Activated naive CD8-positive, alpha-beta T cell treated with anti-CD3 and anti-CD28 coated beads, Interleukin-2, amount 10 ng/mL, durations not matched to agents 7 days and 5 days (primary cell): Measurements from ENCODE around the gene TEX9. TPM values are rescaled to one million over a fixed set of nuclear protein-coding genes. Genes with fewer than 3 reads are reported as not detected.

ENCODE experiments used
- ATAC-seq: fragments of 150-1000 bp; cut with Tn5 transposase; one replicate; pipeline ENCODE4 v1.10.0; 2021; ENCODE audit warnings: low read depth, moderate library complexity
- POLR2A ChIA-PET: fragments of 350-600 bp; sonication (Branson Sonifier 250); formaldehyde crosslinking; loops from one replicate; lab custom pipeline; 2021; ENCODE audit warnings: antibody characterized with exemption; lab: Charles Lee
- DNase-seq: peaks from one replicate; pipeline ENCODE4 v3.0.0; 2021
- H3K27ac Mint-ChIP-seq: one replicate; pipeline ENCODE4 v1.8.0; 2022; ENCODE audit warnings: mild to moderate bottlenecking, mixed read lengths
- H3K27me3 Mint-ChIP-seq: one replicate; pipeline ENCODE4 v1.8.0; 2022; ENCODE audit warnings: mild to moderate bottlenecking, moderate library complexity, mixed read lengths
- H3K36me3 Mint-ChIP-seq: one replicate; pipeline ENCODE4 v1.8.0; 2021; ENCODE audit warnings: mild to moderate bottlenecking, mixed read lengths
- H3K4me1 Mint-ChIP-seq: one replicate; pipeline ENCODE4 v1.8.0; 2021; ENCODE audit warnings: mixed read lengths
- H3K4me3 Mint-ChIP-seq: one replicate; pipeline ENCODE4 v1.8.0; 2022; ENCODE audit warnings: mild to moderate bottlenecking, moderate library complexity, mixed read lengths
- H3K9me3 Mint-ChIP-seq: one replicate; pipeline ENCODE4 v1.8.0; 2021; ENCODE audit warnings: mixed read lengths
- total RNA-seq, 2 experiments: library from RNA; stranded (reverse); gene quantifications; one replicate each; pipeline ENCODE4 v1.2.3, GENCODE V29; 2021

Gene TEX9
- total RNA-seq, 2 experiments from 2014 or later = 1.3 to 1.4 TPM

DNA sequence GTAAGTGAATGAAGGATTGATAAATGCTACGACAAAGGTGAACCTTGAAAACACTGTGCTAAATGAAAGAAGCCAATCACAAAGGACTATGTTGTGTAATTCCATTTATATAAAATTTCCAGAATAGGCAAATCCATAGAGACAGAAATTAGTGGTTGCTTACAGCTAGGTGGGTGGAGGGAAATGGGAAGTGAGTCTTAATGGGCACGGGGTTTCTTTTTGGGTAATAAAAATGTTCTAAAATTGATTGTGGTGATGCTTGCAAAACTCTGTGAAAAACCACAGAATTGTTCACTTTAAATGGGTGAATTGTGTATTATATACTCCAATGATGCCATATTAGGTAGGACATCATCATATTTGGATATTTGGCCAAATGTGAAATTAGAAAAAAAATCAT, 20.9 kb upstream of the TEX9 start:
- no peak for DNase-seq
- Mint-ChIP-seq H3K9me3 (peaks cover 5% of the 10 kb centered on the region), H3K36me3 (no peaks in the 10 kb centered on the region), H3K4me1 (no peaks in the 10 kb centered on the region), H3K27ac (no peak overlapping the region), H3K4me3 (no peak overlapping the region), H3K27me3 (peaks cover 21% of the 10 kb centered on the region)
- no peak for ATAC-seq
- POLR2A ChIA-PET = no interaction called here

DNA sequence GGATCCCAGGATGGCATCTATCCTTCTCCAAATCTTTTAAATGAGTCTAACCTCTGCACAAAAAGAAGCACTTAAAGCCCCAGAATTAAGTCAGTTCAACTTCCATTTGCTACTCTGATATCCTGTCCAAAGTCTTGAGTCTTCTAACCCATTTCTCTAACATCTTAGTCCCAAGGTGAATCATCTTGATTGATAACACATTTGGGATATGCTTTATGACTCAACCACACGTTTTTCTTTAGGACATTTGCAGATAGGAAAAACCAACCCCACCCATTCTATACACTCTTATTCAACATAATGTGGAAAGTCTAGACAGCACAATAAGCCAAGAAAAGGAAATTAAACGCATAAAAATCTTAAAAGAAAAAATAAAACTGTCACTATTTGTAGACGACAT, 18.8 kb upstream of the TEX9 start:
- ATAC-seq = no peak

GRCh38 chr15:56349554-56349953, 15.7 kb upstream of the TEX9 start:
- DNase-seq (no peak), ATAC-seq (no peak)
- no peak overlapping the region for H3K4me3 Mint-ChIP-seq
- no peaks in the 10 kb centered on the region for H3K4me1 Mint-ChIP-seq
- peaks cover 1% of the 10 kb centered on the region for H3K9me3 Mint-ChIP-seq
- POLR2A ChIA-PET = no interaction called here
- H3K27ac Mint-ChIP-seq = no peak overlapping the region
- no peaks in the 10 kb centered on the region for H3K36me3 Mint-ChIP-seq
- H3K27me3 Mint-ChIP-seq = peaks cover 7% of the 10 kb centered on the region

More for the DNA sequence above, 18.8 kb upstream of the TEX9 start:
- no peaks in the 10 kb centered on the region for H3K36me3 Mint-ChIP-seq
- no peak overlapping the region for H3K4me3 Mint-ChIP-seq
- H3K4me1 Mint-ChIP-seq = no peaks in the 10 kb centered on the region
- H3K9me3 Mint-ChIP-seq = peaks cover 3% of the 10 kb centered on the region
- H3K27me3 Mint-ChIP-seq = peaks cover 21% of the 10 kb centered on the region
- no peak for DNase-seq
- POLR2A ChIA-PET = no interaction called here
- no peak overlapping the region for H3K27ac Mint-ChIP-seq

- H3K27ac Mint-ChIP-seq = no peak overlapping the region
- peaks cover 8% of the 10 kb centered on the region for H3K27me3 Mint-ChIP-seq
- peaks cover 1% of the 10 kb centered on the region for H3K9me3 Mint-ChIP-seq
- POLR2A ChIA-PET = no interaction called here
- DNase-seq (no peak), ATAC-seq (no peak)
- H3K4me1 Mint-ChIP-seq = no peaks in the 10 kb centered on the region
- H3K4me3 Mint-ChIP-seq = no peak overlapping the region
- no peaks in the 10 kb centered on the region for H3K36me3 Mint-ChIP-seq
Measured at GRCh38 chr15:56351353-56351752, 13.9 kb upstream of the TEX9 start.

- POLR2A ChIA-PET = no interaction called here
- no peak overlapping the region for H3K4me3 Mint-ChIP-seq
Measured at GRCh38 chr15:56351957-56352506, 13.2 kb upstream of the TEX9 start.

GRCh38 chr15:56353119-56353518, 12.1 kb upstream of the TEX9 start:
- Mint-ChIP-seq H3K27ac (no peak overlapping the region), H3K27me3 (peaks cover 9% of the 10 kb centered on the region), H3K4me3 (no peak overlapping the region), H3K9me3 (no peaks in the 10 kb centered on the region), H3K4me1 (no peaks in the 10 kb centered on the region), H3K36me3 (no peaks in the 10 kb centered on the region)
- DNase-seq = no peak
- POLR2A ChIA-PET = no interaction called here
- ATAC-seq = no peak

More at GRCh38 chr15:56351957-56352506, 13.2 kb upstream of the TEX9 start:
- H3K9me3 Mint-ChIP-seq = no peaks in the 10 kb centered on the region
- DNase-seq (no peak), ATAC-seq (no peak)
- peaks cover 10% of the 10 kb centered on the region for H3K27me3 Mint-ChIP-seq
- H3K27ac Mint-ChIP-seq = no peak overlapping the region
- H3K4me1 Mint-ChIP-seq = no peaks in the 10 kb centered on the region
- no peaks in the 10 kb centered on the region for H3K36me3 Mint-ChIP-seq

GRCh38 chr15:56353740-56354139, 11.5 kb upstream of the TEX9 start:
- no peak overlapping the region for H3K4me3 Mint-ChIP-seq
- no peak for DNase-seq
- H3K27ac Mint-ChIP-seq = no peak overlapping the region
- no peaks in the 10 kb centered on the region for H3K4me1 Mint-ChIP-seq
- H3K9me3 Mint-ChIP-seq = no peaks in the 10 kb centered on the region
- no peaks in the 10 kb centered on the region for H3K36me3 Mint-ChIP-seq
- ATAC-seq = no peak
- POLR2A ChIA-PET = no interaction called here
- H3K27me3 Mint-ChIP-seq = peaks cover 10% of the 10 kb centered on the region

- Mint-ChIP-seq H3K27ac (no peak overlapping the region), H3K27me3 (peaks cover 20% of the 10 kb centered on the region), H3K9me3 (no peaks in the 10 kb centered on the region), H3K36me3 (no peaks in the 10 kb centered on the region), H3K4me3 (no peak overlapping the region), H3K4me1 (no peaks in the 10 kb centered on the region)
- no peak for ATAC-seq
- DNase-seq = no peak
- POLR2A ChIA-PET = no interaction called here
Measured at GRCh38 chr15:56356616-56357015, 8.6 kb upstream of the TEX9 start.

- Mint-ChIP-seq H3K4me3 (no peak overlapping the region), H3K9me3 (no peaks in the 10 kb centered on the region), H3K27me3 (peaks cover 22% of the 10 kb centered on the region), H3K27ac (no peak overlapping the region), H3K4me1 (no peaks in the 10 kb centered on the region), H3K36me3 (no peaks in the 10 kb centered on the region)
- ATAC-seq (no peak), DNase-seq (no peak)
- POLR2A ChIA-PET = no interaction called here
Measured at GRCh38 chr15:56358604-56359003, 6.6 kb upstream of the TEX9 start.

DNA sequence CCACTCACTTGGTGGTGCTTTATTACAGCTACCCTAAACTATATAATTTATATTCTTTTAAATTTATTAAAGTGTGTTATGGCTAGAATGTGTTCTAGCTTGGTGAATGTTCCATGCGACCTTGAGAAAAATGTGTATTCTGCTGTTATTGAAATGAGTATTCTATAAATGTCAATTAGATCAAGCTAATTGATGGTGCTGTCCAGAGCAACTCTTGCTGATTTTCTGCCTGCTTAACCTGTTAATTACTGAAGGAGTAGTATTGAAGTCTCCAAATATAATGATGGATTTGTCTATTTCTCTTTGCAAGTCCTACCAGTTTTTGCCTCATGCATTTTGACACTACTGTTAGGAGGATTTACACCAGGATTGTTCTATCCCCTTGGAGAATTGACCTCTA, 3.2 kb upstream of the TEX9 start:
- Mint-ChIP-seq H3K36me3 (no peaks in the 10 kb centered on the region), H3K9me3 (no peaks in the 10 kb centered on the region), H3K27ac (no peak overlapping the region), H3K27me3 (peaks cover 31% of the 10 kb centered on the region), H3K4me3 (no peak overlapping the region), H3K4me1 (peaks cover 12% of the 10 kb centered on the region)
- POLR2A ChIA-PET = no interaction called here
- no peak for ATAC-seq
- no peak for DNase-seq

GRCh38 chr15:56366211-56366610, 985 bp downstream of the TEX9 start:
- Mint-ChIP-seq H3K27me3 (peaks cover 44% of the 10 kb centered on the region), H3K36me3 (no peaks in the 10 kb centered on the region), H3K4me3 (peak overlapping the region; percentile 90), H3K27ac (no peak overlapping the region), H3K4me1 (peaks cover 12% of the 10 kb centered on the region), H3K9me3 (no peaks in the 10 kb centered on the region)
- no peak for ATAC-seq
- no peak for DNase-seq
- POLR2A ChIA-PET = no interaction called here

GRCh38 chr15:56367156-56367555, 1.9 kb downstream of the TEX9 start:
- no peak for DNase-seq
- no peak for ATAC-seq
- H3K9me3 Mint-ChIP-seq = no peaks in the 10 kb centered on the region
- POLR2A ChIA-PET = no interaction called here
- H3K27ac Mint-ChIP-seq = no peak overlapping the region
- no peak overlapping the region for H3K4me3 Mint-ChIP-seq
- H3K4me1 Mint-ChIP-seq = peaks cover 14% of the 10 kb centered on the region
- H3K36me3 Mint-ChIP-seq = no peaks in the 10 kb centered on the region
- H3K27me3 Mint-ChIP-seq = peaks cover 46% of the 10 kb centered on the region

DNA sequence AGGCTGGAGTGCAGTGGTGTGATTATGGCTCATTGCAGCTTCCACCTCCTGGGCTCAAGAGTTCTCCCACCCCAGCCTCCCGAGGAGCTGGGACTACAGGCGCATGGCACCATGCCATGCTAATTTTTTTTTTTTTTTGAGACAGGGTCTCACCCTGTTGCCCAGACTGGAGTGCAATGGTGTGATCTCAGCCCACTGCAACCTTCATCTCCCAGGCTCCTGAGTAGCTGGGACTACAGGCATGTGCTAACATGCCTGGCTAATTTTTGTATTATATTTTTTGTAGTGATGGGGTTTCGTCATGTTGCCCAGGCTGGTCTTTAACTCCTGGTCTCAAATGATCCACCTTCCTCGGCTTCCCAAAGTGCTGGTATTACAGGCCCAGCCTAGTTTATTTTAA, 4.0 kb downstream of the TEX9 start:
- DNase-seq (no peak), ATAC-seq (no peak)
- peaks cover 44% of the 10 kb centered on the region for H3K27me3 Mint-ChIP-seq
- H3K27ac Mint-ChIP-seq = no peak overlapping the region
- H3K4me3 Mint-ChIP-seq = no peak overlapping the region
- H3K36me3 Mint-ChIP-seq = no peaks in the 10 kb centered on the region
- POLR2A ChIA-PET = interaction anchor here (0.7 kb wide), 1 partner anchor 227 kb away, joined by 4 read pairs; no protein-coding TSS in a partner anchor
- peaks cover 14% of the 10 kb centered on the region for H3K4me1 Mint-ChIP-seq
- H3K9me3 Mint-ChIP-seq = no peaks in the 10 kb centered on the region

DNA sequence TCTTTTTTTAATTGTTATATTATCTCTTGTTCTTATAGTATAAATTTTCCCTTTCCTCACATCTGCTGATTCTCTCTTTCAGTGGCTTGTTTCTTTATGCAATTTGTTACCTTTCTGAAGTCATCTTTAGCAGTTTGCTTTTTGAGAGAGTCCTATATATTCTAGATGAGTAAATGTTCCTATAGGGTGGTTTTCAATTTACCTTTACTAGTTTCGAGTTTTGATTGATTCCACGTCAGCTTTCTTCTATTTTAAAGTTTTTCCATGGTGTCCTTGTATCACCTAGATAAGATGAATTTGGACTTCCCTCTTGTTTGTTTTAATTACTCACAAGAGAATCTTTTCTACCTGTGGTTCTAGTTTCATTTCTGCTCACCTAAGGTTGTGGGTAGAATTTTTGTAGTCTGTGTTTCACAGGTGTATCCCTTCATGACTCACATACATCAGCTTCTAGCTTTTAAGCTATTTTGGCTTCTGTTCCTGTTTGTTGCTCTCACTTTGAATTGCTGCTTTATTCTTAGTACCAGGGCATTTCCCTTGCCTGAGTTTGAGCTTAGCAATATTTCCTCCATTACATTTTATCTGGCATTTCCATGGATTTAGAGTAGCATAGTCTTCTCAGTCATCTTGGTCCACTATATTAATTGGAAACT, 6.4 kb downstream of the TEX9 start:
- POLR2A ChIA-PET = no interaction called here
- peaks cover under 1% of the 10 kb centered on the region for H3K9me3 Mint-ChIP-seq
- no peaks in the 10 kb centered on the region for H3K36me3 Mint-ChIP-seq
- peaks cover 2% of the 10 kb centered on the region for H3K4me1 Mint-ChIP-seq
- ATAC-seq (no peak), DNase-seq (no peak)
- no peak overlapping the region for H3K4me3 Mint-ChIP-seq
- H3K27ac Mint-ChIP-seq = no peak overlapping the region
- peaks cover 37% of the 10 kb centered on the region for H3K27me3 Mint-ChIP-seq
